HEK293 (cell line): ENCODE results near the gene INPP5A.
A peak's percentile ranks its signal among the peaks of the same experiment; 100 is the strongest.

Source experiments
- CTCF ChIA-PET: fragments of 350-600 bp; formaldehyde crosslinking; extraction: SDS; loops from one replicate; lab custom pipeline; 2021; ENCODE audit warnings: antibody characterized with exemption; lab: Yijun Ruan, JAX
- POLR2A ChIA-PET: fragments of 300-600 bp; formaldehyde crosslinking; extraction: SDS; loops from one replicate; lab custom pipeline; 2020; ENCODE audit warnings: antibody characterized with exemption, inconsistent platforms; lab: Yijun Ruan, JAX
- H3K27ac ChIP-seq: fragments of 200-500 bp; sonication (Bioruptor generic); 2 replicates; pipeline ENCODE4 v1.5.1; 2014; ENCODE audit warnings: low read depth, low read length, control low read depth, inconsistent platforms; ENCODE audit errors: extremely low read depth
- H3K36me3 ChIP-seq, 2 experiments: fragments of 200-500 bp in 1 of 2; sonication (Bioruptor generic) in 1 of 2; 1 replicate in 1 of 2; 2 replicates in 1 of 2; pipeline ENCODE4 v1.5.1; 2014 to 2017; ENCODE audit warnings: inconsistent platforms in 2 of 2, low read length in 2 of 2; ENCODE audit not compliant: control insufficient read depth in 2 of 2, insufficient read depth in 1 of 2
- H3K4me1 ChIP-seq: fragments of 200-500 bp; sonication (Bioruptor generic); 2 replicates; pipeline ENCODE4 v1.5.1; 2014; ENCODE audit warnings: mild to moderate bottlenecking, low read length, inconsistent platforms; ENCODE audit not compliant: control insufficient read depth, insufficient read depth
- H3K4me3 ChIP-seq: 2 replicates; pipeline ENCODE4 v1.5.1; 2011; ENCODE audit warnings: low read depth, mild to moderate bottlenecking, control low read depth, low read length, moderate library complexity
- H3K9me3 ChIP-seq: fragments of 200-500 bp; sonication (Bioruptor generic); 2 replicates; pipeline ENCODE4 v1.5.1; 2014; ENCODE audit warnings: low read depth, low read length, inconsistent platforms; ENCODE audit not compliant: control insufficient read depth, insufficient read depth
- FEZF1 ChIP-seq: fragments of 450-650 bp; formaldehyde crosslinking; IDR thresholded peaks from 2 replicates; pipeline ENCODE4 v1.5.1; 2016; ENCODE audit warnings: missing biosample characterization, missing genetic modification characterization
- GLIS2 ChIP-seq: fragments of 450-650 bp; formaldehyde crosslinking; IDR thresholded peaks from 2 replicates; pipeline ENCODE4 v1.5.1; 2016; ENCODE audit warnings: missing biosample characterization, missing genetic modification characterization
- KLF10 ChIP-seq: fragments of 450-650 bp; IDR thresholded peaks from 2 replicates; pipeline ENCODE4 v1.5.1; 2018; ENCODE audit warnings: missing biosample characterization, mild to moderate bottlenecking, missing genetic modification characterization
- KLF7 ChIP-seq: fragments of 450-650 bp; formaldehyde crosslinking; IDR thresholded peaks from 2 replicates; pipeline ENCODE4 v1.5.1; 2016; ENCODE audit warnings: missing biosample characterization, missing genetic modification characterization, borderline replicate concordance
- SCRT2 ChIP-seq: fragments of 450-650 bp; formaldehyde crosslinking; IDR thresholded peaks from 2 replicates; pipeline ENCODE4 v1.5.1; 2016; ENCODE audit warnings: missing biosample characterization, missing genetic modification characterization
- ZBTB8A ChIP-seq: fragments of 450-650 bp; formaldehyde crosslinking; IDR thresholded peaks from 2 replicates; pipeline ENCODE4 v1.5.1; 2016; ENCODE audit warnings: missing biosample characterization, missing genetic modification characterization
- ZFP69B ChIP-seq: fragments of 450-650 bp; formaldehyde crosslinking; IDR thresholded peaks from 2 replicates; pipeline ENCODE4 v1.5.1; 2016; ENCODE audit warnings: missing biosample characterization, missing genetic modification characterization
- ZNF155 ChIP-seq: fragments of 450-650 bp; formaldehyde crosslinking; IDR thresholded peaks from 2 replicates; pipeline ENCODE4 v1.5.1; 2016; ENCODE audit warnings: missing biosample characterization, missing genetic modification characterization
- ZNF169 ChIP-seq: fragments of 450-650 bp; formaldehyde crosslinking; IDR thresholded peaks from 2 replicates; pipeline ENCODE4 v1.5.1; 2016; ENCODE audit warnings: missing biosample characterization, missing genetic modification characterization
- ZNF324 ChIP-seq: fragments of 450-650 bp; formaldehyde crosslinking; IDR thresholded peaks from 2 replicates; pipeline ENCODE4 v1.5.1; 2016; ENCODE audit warnings: missing biosample characterization, missing genetic modification characterization
- ZNF350 ChIP-seq: fragments of 450-650 bp; formaldehyde crosslinking; IDR thresholded peaks from 2 replicates; pipeline ENCODE4 v1.5.0; 2017; ENCODE audit warnings: missing biosample characterization, mild to moderate bottlenecking, missing genetic modification characterization
- ZNF48 ChIP-seq: fragments of 450-650 bp; formaldehyde crosslinking; IDR thresholded peaks from 2 replicates; pipeline ENCODE4 v1.5.1; 2016; ENCODE audit warnings: missing biosample characterization, missing genetic modification characterization
- ZNF560 ChIP-seq: fragments of 450-650 bp; formaldehyde crosslinking; IDR thresholded peaks from 2 replicates; pipeline ENCODE4 v1.5.1; 2017; ENCODE audit warnings: missing biosample characterization, missing genetic modification characterization, borderline replicate concordance
- ZNF571 ChIP-seq: fragments of 450-650 bp; formaldehyde crosslinking; IDR thresholded peaks from 2 replicates; pipeline ENCODE4 v1.5.0; 2017; ENCODE audit warnings: missing biosample characterization, missing genetic modification characterization
- ZNF596 ChIP-seq: fragments of 450-650 bp; IDR thresholded peaks from 2 replicates; pipeline ENCODE4 v1.5.0; 2018; ENCODE audit warnings: missing biosample characterization, mild to moderate bottlenecking, missing genetic modification characterization, moderate library complexity
- TF ChIP-seq, protein P1 (sequence below): fragments of 450-650 bp; formaldehyde crosslinking; IDR thresholded peaks from 2 replicates; pipeline ENCODE4 v1.5.1; 2017; ENCODE audit warnings: missing biosample characterization, missing genetic modification characterization
- TF ChIP-seq, protein P2 (sequence below): fragments of 450-650 bp; formaldehyde crosslinking; IDR thresholded peaks from 2 replicates; pipeline ENCODE4 v1.5.1; 2016; ENCODE audit warnings: missing biosample characterization, missing genetic modification characterization
- TF ChIP-seq, protein P3 (sequence below): fragments of 450-650 bp; formaldehyde crosslinking; IDR thresholded peaks from 2 replicates; pipeline ENCODE4 v1.5.1; 2016; ENCODE audit warnings: missing biosample characterization, missing genetic modification characterization
- TF ChIP-seq, protein P4 (sequence below): fragments of 450-650 bp; formaldehyde crosslinking; IDR thresholded peaks from 2 replicates; pipeline ENCODE4 v1.5.1; 2016; ENCODE audit warnings: missing biosample characterization, missing genetic modification characterization, low read depth
- TF ChIP-seq, protein P5 (sequence below): fragments of 450-650 bp; formaldehyde crosslinking; IDR thresholded peaks from 2 replicates; pipeline ENCODE4 v1.5.1; 2016; ENCODE audit warnings: missing biosample characterization, missing genetic modification characterization
- TF ChIP-seq, protein P6 (sequence below): fragments of 450-650 bp; formaldehyde crosslinking; optimal IDR thresholded peaks from 2 replicates; pipeline ENCODE3; 2016; ENCODE audit warnings: missing biosample characterization, mild to moderate bottlenecking, missing genetic modification characterization

The INPP5A gene

DNA sequence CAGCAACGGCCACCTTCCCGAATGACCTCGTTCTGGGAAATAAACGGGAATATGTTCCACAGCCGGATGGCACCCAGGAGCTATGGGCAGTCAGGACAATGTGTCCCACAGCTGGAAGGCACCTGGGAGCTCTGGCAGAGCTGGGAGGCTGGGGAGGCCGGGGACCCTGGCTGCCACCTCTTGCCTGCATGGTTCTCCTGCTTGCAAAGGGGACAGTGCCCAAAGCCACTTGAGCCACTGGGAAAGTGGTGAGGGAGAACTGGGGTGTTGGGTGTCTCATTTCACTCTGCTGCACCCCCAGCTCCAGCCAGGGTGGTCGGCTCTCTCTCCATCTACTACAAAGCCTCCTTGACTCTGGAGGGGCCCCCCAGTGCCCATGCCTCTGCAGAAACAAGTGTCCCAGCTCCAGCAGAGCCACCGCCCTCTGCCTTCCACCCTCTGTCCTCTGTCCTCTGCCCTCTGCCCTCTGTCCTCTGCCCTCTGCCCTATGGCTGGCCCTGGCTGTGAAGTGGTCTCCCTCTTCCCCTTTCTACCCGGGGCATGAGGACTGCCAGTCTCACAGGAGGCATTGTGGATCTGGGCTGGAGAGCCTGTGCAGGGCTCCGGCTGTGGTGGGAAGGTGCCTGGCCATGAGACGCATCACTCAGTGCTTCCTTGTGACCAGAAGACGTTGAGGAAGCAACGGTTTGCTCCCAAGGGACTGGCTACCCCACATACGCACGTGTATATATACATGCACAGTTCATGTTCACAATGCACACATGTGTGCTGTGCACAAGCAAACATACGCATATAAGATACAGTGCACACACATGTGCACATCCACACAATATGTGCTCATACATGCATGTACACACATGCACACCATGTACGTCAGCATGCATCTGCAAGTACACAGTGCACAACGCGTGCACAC is 21.5 kb upstream of the INPP5A start:
- ChIA-PET POLR2A (interaction anchor here (1.0 to 3.1 kb wide), 2 partner anchors 16 to 56 kb away, joined by 3 to 19 read pairs; no protein-coding TSS in a partner anchor), CTCF (interaction anchor here (1.2 to 1.6 kb wide), 2 partner anchors 16 to 20 kb away, joined by 4 to 7 read pairs; no protein-coding TSS in a partner anchor)
- Histone ChIP-seq H3K4me1 (peaks cover 12% of the 10 kb centered on the region), H3K4me3 (no peak overlapping the region), H3K27ac (peak overlapping the region; percentile 47; the same call in 1 of the 2 replicates), H3K9me3 (no peaks in the 10 kb centered on the region), H3K36me3 (no peaks in the 10 kb centered on the region; a peak in 1 of 3 replicates)
- 0 out of 2 replicates have a peak, but pooled peaks have one; percentile 20 for TF ChIP-seq GLIS2 (tag by site-specific recombination)
- TF ChIP-seq, protein P1, sequence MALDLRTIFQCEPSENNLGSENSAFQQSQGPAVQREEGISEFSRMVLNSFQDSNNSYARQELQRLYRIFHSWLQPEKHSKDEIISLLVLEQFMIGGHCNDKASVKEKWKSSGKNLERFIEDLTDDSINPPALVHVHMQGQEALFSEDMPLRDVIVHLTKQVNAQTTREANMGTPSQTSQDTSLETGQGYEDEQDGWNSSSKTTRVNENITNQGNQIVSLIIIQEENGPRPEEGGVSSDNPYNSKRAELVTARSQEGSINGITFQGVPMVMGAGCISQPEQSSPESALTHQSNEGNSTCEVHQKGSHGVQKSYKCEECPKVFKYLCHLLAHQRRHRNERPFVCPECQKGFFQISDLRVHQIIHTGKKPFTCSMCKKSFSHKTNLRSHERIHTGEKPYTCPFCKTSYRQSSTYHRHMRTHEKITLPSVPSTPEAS (tag by site-specific recombination): peak; percentile 69
- no peak for TF ChIP-seq ZBTB8A

DNA sequence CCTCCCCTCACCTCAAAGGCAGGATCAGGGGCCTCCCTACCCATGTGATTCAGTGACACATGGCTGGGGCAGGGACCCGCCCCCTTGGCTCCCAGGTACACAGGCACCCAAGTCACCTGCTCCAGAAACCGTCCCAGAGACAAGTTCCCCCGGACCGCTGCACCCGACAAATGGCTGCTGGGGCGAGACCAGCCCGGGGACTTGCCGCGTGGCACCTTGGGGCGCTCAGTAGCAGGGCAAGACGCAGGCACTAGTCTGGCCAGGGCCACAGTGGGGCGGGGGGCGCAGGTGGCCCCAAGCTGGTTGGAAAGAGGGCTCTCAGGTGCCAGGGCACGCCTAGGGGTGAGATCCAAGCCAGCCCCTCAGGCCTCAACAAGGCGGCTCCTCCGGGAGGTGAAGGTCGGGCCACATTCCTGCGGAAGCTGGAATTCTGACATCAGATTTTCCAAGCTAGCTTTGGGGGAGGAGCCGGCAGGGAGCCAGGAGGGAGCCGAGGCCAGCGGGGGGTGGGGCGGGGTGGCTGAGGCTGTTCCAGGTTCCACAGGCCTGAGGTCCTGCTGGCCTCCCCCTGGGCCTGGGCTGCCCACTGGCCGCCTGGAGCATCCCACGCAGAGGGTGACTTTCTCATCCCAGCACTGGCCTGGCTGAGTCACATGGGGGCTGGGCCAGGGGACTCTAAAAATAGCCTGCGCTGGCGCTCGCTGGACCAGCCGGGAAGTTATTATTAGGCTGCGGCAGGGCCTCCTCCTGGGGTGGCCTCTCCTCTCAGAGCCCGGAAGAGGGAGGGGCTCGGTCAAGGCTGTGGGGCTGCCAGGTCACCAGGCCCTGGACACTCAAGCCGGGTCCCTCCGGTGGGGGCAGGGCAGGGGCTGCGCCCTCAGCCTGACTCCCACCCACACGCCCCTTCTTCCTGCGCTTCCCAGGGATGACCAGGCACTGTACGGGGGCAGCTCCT is 20.5 kb upstream of the INPP5A start:
- ChIA-PET CTCF (interaction anchor here (1.2 to 1.6 kb wide), 2 partner anchors 15 to 19 kb away, joined by 4 to 7 read pairs; no protein-coding TSS in a partner anchor), POLR2A (interaction anchor here (0.9 to 3.1 kb wide), 4 partner anchors 15 to 55 kb away, joined by 3 to 19 read pairs (median 5); no protein-coding TSS in a partner anchor)
- no peaks in the 10 kb centered on the region for H3K9me3 ChIP-seq
- H3K27ac ChIP-seq: peak overlapping the region; percentile 47; the same call in 1 of the 2 replicates
- H3K4me1 ChIP-seq: peaks cover 12% of the 10 kb centered on the region
- peak overlapping the region; percentile 6; the same call in 1 of the 2 replicates for H3K4me3 ChIP-seq
- no peaks in the 10 kb centered on the region; a peak in 1 of 3 replicates for H3K36me3 ChIP-seq
- TF ChIP-seq ZNF596 (tag by site-specific recombination) (no peak), KLF7 (tag by site-specific recombination) (peak; percentile 71; the same call in 1 of the 2 replicates), ZNF48 (tag by site-specific recombination) (no peak), ZNF571 (tag by site-specific recombination) (no peak), ZNF324 (tag by site-specific recombination) (0 out of 2 replicates have a peak, but pooled peaks have one; percentile 81), KLF10 (tag by site-specific recombination) (no peak), ZNF155 (tag by site-specific recombination) (no peak), ZFP69B (tag by site-specific recombination) (no peak), ZNF169 (tag by site-specific recombination) (no peak), SCRT2 (tag by site-specific recombination) (no peak), ZNF560 (tag by site-specific recombination) (no peak), FEZF1 (tag by site-specific recombination) (no peak), ZNF350 (tag by site-specific recombination) (no peak)
- TF ChIP-seq, protein P2, sequence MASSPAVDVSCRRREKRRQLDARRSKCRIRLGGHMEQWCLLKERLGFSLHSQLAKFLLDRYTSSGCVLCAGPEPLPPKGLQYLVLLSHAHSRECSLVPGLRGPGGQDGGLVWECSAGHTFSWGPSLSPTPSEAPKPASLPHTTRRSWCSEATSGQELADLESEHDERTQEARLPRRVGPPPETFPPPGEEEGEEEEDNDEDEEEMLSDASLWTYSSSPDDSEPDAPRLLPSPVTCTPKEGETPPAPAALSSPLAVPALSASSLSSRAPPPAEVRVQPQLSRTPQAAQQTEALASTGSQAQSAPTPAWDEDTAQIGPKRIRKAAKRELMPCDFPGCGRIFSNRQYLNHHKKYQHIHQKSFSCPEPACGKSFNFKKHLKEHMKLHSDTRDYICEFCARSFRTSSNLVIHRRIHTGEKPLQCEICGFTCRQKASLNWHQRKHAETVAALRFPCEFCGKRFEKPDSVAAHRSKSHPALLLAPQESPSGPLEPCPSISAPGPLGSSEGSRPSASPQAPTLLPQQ (tag by site-specific recombination): 0 out of 2 replicates have a peak, but pooled peaks have one; percentile 47
- TF ChIP-seq, protein P3, sequence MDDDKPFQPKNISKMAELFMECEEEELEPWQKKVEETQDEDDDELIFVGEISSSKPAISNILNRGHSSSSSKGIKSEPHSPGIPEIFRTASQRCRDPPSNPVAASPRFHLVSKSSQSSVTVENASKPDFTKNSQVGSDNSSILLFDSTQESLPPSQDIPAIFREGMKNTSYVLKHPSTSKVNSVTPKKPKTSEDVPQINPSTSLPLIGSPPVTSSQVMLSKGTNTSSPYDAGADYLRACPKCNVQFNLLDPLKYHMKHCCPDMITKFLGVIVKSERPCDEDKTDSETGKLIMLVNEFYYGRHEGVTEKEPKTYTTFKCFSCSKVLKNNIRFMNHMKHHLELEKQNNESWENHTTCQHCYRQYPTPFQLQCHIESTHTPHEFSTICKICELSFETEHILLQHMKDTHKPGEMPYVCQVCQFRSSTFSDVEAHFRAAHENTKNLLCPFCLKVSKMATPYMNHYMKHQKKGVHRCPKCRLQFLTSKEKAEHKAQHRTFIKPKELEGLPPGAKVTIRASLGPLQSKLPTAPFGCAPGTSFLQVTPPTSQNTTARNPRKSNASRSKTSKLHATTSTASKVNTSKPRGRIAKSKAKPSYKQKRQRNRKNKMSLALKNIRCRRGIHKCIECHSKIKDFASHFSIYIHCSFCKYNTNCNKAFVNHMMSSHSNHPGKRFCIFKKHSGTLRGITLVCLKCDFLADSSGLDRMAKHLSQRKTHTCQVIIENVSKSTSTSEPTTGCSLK (tag by site-specific recombination): no peak
- TF ChIP-seq, protein P4, sequence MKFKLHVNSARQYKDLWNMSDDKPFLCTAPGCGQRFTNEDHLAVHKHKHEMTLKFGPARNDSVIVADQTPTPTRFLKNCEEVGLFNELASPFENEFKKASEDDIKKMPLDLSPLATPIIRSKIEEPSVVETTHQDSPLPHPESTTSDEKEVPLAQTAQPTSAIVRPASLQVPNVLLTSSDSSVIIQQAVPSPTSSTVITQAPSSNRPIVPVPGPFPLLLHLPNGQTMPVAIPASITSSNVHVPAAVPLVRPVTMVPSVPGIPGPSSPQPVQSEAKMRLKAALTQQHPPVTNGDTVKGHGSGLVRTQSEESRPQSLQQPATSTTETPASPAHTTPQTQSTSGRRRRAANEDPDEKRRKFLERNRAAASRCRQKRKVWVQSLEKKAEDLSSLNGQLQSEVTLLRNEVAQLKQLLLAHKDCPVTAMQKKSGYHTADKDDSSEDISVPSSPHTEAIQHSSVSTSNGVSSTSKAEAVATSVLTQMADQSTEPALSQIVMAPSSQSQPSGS: peak; percentile 44; the same call in 1 of the 2 replicates
- TF ChIP-seq, protein P5, sequence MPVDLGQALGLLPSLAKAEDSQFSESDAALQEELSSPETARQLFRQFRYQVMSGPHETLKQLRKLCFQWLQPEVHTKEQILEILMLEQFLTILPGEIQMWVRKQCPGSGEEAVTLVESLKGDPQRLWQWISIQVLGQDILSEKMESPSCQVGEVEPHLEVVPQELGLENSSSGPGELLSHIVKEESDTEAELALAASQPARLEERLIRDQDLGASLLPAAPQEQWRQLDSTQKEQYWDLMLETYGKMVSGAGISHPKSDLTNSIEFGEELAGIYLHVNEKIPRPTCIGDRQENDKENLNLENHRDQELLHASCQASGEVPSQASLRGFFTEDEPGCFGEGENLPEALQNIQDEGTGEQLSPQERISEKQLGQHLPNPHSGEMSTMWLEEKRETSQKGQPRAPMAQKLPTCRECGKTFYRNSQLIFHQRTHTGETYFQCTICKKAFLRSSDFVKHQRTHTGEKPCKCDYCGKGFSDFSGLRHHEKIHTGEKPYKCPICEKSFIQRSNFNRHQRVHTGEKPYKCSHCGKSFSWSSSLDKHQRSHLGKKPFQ: no peak
- TF ChIP-seq, protein P6, sequence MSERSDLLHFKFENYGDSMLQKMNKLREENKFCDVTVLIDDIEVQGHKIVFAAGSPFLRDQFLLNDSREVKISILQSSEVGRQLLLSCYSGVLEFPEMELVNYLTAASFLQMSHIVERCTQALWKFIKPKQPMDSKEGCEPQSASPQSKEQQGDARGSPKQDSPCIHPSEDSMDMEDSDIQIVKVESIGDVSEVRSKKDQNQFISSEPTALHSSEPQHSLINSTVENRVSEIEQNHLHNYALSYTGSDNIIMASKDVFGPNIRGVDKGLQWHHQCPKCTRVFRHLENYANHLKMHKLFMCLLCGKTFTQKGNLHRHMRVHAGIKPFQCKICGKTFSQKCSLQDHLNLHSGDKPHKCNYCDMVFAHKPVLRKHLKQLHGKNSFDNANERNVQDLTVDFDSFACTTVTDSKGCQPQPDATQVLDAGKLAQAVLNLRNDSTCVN (tag by site-specific recombination): peak; percentile 24
